T-helper 2 cell treated with Interferon-gamma antibody and Interleukin-4, amounts not matched to agents 5 μg/mL and 100 μg/mL, for 36 hours (primary cell): ENCODE data around the gene PSIP1.

Experiments used
- DNase-seq: peaks from one replicate; pipeline ENCODE4 v3.0.0; 2021; ENCODE audit warnings: low spot score
- H3K27ac Mint-ChIP-seq: one replicate; pipeline ENCODE4 v1.8.0; 2021; ENCODE audit warnings: mild to moderate bottlenecking, mixed read lengths
- H3K27me3 Mint-ChIP-seq: one replicate; pipeline ENCODE4 v1.8.0; 2021; ENCODE audit warnings: low read depth, mixed read lengths
- H3K36me3 Mint-ChIP-seq: one replicate; pipeline ENCODE4 v1.8.0; 2021; ENCODE audit warnings: low read depth, mixed read lengths
- H3K4me1 Mint-ChIP-seq: one replicate; pipeline ENCODE4 v1.8.0; 2021; ENCODE audit warnings: low read depth, mixed read lengths
- H3K4me3 Mint-ChIP-seq: one replicate; pipeline ENCODE4 v1.8.0; 2022; ENCODE audit warnings: mild to moderate bottlenecking, moderate library complexity, mixed read lengths
- H3K9me3 Mint-ChIP-seq: one replicate; pipeline ENCODE4 v1.8.0; 2021; ENCODE audit warnings: mixed read lengths

The PSIP1 gene

DNA sequence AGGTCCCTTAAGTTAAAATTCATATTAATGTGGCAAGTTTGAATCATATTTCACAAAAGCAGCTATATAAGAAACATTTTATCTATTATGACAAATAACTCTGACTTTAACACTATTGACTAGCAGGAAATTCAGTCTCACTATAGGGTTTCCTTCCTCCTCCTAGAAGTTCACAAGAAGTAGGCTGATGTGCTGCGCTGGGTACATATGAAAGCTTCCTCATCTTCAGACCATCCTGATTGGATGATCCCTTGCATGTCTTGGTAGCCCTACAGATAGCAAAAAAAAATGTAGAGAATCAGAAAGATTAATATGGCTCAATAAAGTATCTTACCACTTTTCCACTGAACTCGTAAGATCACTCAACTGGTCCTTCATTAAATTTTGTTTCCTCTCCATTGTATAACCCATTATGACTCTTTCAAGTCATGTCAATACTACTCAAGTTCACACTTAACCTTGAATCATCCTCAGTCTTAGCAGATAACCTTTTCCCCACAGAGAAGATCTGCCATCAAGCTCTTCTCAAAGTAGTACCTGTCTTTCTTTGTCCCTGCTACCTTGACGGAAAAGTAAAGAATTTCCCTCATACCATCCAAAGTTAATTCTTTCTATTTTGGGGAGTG lies 11.5 kb upstream of the PSIP1 start:
- no peak overlapping the region for H3K27ac Mint-ChIP-seq
- peaks cover 2% of the 10 kb centered on the region for H3K4me1 Mint-ChIP-seq
- DNase-seq: no peak
- H3K9me3 Mint-ChIP-seq: no peaks in the 10 kb centered on the region
- peaks cover 9% of the 10 kb centered on the region for H3K27me3 Mint-ChIP-seq
- H3K4me3 Mint-ChIP-seq: no peak overlapping the region
- no peaks in the 10 kb centered on the region for H3K36me3 Mint-ChIP-seq

DNA sequence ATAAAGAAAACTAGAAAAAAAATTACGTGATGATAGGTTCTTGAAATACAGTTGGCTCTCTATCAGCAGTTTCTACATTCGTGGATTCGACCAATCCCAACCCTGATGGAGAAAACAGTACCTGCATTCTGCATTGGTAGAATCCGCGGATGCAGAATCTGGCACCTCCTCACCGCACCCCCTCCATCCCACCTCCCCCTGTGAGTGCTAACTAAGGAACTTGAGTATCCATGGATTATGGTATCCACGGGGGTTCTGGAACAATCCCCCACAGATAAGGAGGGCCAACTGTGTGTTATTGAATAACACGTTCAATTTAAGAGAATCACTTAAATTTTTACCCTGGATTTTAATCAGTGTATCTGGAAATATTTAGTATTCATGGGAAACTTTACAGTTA lies 10.5 kb upstream of the PSIP1 start:
- H3K27me3 Mint-ChIP-seq: peaks cover 9% of the 10 kb centered on the region
- no peak for DNase-seq
- no peaks in the 10 kb centered on the region for H3K36me3 Mint-ChIP-seq
- no peaks in the 10 kb centered on the region for H3K9me3 Mint-ChIP-seq
- H3K4me3 Mint-ChIP-seq: no peak overlapping the region
- peaks cover 2% of the 10 kb centered on the region for H3K4me1 Mint-ChIP-seq
- no peak overlapping the region for H3K27ac Mint-ChIP-seq

DNA sequence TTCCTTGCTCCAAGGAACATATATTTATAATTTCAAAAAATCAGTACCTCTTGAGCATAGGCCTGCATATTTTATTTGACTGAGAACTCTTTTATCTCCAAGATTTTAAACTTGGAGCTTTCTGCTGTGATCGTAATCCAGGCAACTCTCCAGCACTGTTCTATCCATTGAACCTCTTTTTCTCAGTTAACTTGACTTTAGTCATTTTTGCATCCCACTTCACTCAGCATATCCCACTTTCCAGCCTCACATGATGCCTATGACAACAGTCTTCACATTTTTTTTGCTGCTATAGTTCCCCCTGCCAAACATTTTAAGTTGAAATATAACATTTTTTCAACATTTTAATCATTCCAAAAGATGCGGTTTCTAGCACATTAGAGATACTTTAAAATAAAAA lies 9.1 kb upstream of the PSIP1 start:
- Mint-ChIP-seq H3K27me3 (peaks cover 4% of the 10 kb centered on the region), H3K4me3 (no peak overlapping the region), H3K9me3 (no peaks in the 10 kb centered on the region), H3K4me1 (peaks cover 2% of the 10 kb centered on the region), H3K27ac (no peak overlapping the region), H3K36me3 (no peaks in the 10 kb centered on the region)
- DNase-seq: no peak

GRCh38 chr9:15513335-15513734 lies 2.6 kb upstream of the PSIP1 start:
- H3K4me3 Mint-ChIP-seq: no peak overlapping the region
- DNase-seq: no peak

GRCh38 chr9:15512889-15513288 lies 2.1 kb upstream of the PSIP1 start:
- DNase-seq: no peak
- peaks cover 18% of the 10 kb centered on the region for H3K36me3 Mint-ChIP-seq
- H3K4me1 Mint-ChIP-seq: peaks cover 33% of the 10 kb centered on the region
- H3K27ac Mint-ChIP-seq: no peak overlapping the region
- H3K27me3 Mint-ChIP-seq: no peaks in the 10 kb centered on the region
- no peak overlapping the region for H3K4me3 Mint-ChIP-seq
- no peaks in the 10 kb centered on the region for H3K9me3 Mint-ChIP-seq

More at GRCh38 chr9:15513335-15513734, 2.6 kb upstream of the PSIP1 start:
- Mint-ChIP-seq H3K9me3 (no peaks in the 10 kb centered on the region), H3K36me3 (peaks cover 14% of the 10 kb centered on the region), H3K27ac (no peak overlapping the region), H3K27me3 (no peaks in the 10 kb centered on the region), H3K4me1 (peaks cover 29% of the 10 kb centered on the region)

GRCh38 chr9:15512204-15512603 lies 1.4 kb upstream of the PSIP1 start:
- Mint-ChIP-seq H3K4me3 (peak overlapping the region; percentile 4), H3K27me3 (no peaks in the 10 kb centered on the region), H3K36me3 (peaks cover 20% of the 10 kb centered on the region), H3K9me3 (no peaks in the 10 kb centered on the region), H3K4me1 (peaks cover 35% of the 10 kb centered on the region), H3K27ac (peak overlapping the region; percentile 56)
- DNase-seq: no peak

DNA sequence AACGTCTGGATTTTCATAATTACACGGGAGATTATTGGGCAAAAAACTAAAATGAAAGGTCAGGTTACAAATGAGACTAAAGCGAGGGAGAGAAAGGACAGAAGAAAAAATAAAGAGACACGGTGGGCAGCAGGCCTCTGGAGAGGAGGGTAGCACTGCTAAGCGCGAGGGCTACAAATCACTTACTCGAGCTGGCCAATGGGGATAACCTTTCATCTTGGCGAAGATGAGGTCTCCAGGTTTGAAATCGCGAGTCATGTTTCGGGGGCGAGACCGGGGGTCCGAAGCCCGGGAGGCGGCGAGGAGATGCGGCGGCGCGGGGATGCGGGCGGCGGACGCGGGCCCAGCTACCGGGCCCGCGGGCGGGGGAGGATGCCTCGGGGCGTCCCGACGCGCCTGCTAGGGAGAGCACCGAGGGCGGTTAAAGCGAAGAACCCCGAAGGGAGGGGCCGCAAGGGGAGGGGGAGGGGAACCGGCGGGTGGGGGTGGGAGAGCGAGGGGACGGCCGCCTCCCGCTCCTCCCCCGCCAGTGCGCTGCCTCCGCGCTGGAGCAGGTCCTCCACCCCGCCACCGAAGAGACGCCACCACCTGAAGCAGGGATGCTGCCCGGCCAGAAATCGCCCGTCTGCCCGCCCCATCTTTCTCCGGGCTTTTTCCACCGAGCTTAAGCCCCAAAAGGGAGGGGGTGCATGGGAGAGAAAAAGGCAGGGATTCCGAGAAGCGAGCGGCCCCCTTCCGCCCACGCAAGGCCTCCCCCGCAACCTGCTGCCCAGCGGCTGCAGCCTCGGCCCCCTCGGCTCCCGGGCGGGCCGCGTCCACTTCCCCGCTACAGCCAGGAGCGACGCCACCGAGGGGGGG lies 610 bp downstream of the PSIP1 start:
- peak overlapping the region; percentile 81 for H3K27ac Mint-ChIP-seq
- H3K36me3 Mint-ChIP-seq: peaks cover 36% of the 10 kb centered on the region

GRCh38 chr9:15505921-15506320 lies 4.8 kb downstream of the PSIP1 start:
- no peak overlapping the region for H3K27ac Mint-ChIP-seq
- peaks cover 58% of the 10 kb centered on the region for H3K36me3 Mint-ChIP-seq

More for the DNA sequence above, 610 bp downstream of the PSIP1 start:
- no peaks in the 10 kb centered on the region for H3K9me3 Mint-ChIP-seq
- H3K4me3 Mint-ChIP-seq: peak overlapping the region; percentile 86
- H3K4me1 Mint-ChIP-seq: peaks cover 49% of the 10 kb centered on the region
- DNase-seq: peak; percentile 61
- no peaks in the 10 kb centered on the region for H3K27me3 Mint-ChIP-seq

GRCh38 chr9:15501803-15502202 lies 9.0 kb downstream of the PSIP1 start:
- no peaks in the 10 kb centered on the region for H3K27me3 Mint-ChIP-seq
- H3K27ac Mint-ChIP-seq: peak overlapping the region; percentile 5
- H3K9me3 Mint-ChIP-seq: no peaks in the 10 kb centered on the region
- peaks cover 40% of the 10 kb centered on the region for H3K4me1 Mint-ChIP-seq
- DNase-seq: no peak
- no peak overlapping the region for H3K4me3 Mint-ChIP-seq
- peaks cover 50% of the 10 kb centered on the region for H3K36me3 Mint-ChIP-seq

More at GRCh38 chr9:15505921-15506320, 4.8 kb downstream of the PSIP1 start:
- Mint-ChIP-seq H3K27me3 (no peaks in the 10 kb centered on the region), H3K9me3 (no peaks in the 10 kb centered on the region), H3K4me3 (no peak overlapping the region), H3K4me1 (peaks cover 50% of the 10 kb centered on the region)
- DNase-seq: no peak

GRCh38 chr9:15501179-15501578 lies 9.6 kb downstream of the PSIP1 start:
- H3K36me3 Mint-ChIP-seq: peaks cover 49% of the 10 kb centered on the region
- H3K4me3 Mint-ChIP-seq: peak overlapping the region; percentile 1
- H3K27me3 Mint-ChIP-seq: no peaks in the 10 kb centered on the region
- no peaks in the 10 kb centered on the region for H3K9me3 Mint-ChIP-seq
- no peak for DNase-seq
- peak overlapping the region; percentile 46 for H3K27ac Mint-ChIP-seq
- peaks cover 37% of the 10 kb centered on the region for H3K4me1 Mint-ChIP-seq

DNA sequence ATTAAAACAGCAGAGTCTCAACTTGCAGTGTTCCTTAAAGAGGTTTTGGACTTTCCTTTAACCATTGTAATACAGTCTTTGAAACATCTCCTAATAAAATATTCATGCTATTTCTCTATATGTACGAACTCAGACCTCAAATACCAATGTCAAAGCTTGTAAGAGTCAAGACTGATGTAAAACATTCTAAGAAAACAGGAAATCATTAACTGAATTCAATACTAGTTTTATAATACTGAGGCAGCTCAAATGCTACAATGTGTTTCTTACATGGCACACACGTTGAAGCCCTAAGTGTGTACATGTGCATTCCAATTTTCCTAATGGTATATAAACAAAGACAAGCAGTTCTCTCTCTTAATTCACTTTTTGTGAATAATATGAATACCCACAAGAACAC lies 11.6 kb downstream of the PSIP1 start:
- Mint-ChIP-seq H3K4me1 (peaks cover 34% of the 10 kb centered on the region), H3K27ac (peak overlapping the region; percentile 70), H3K9me3 (no peaks in the 10 kb centered on the region), H3K27me3 (no peaks in the 10 kb centered on the region), H3K36me3 (peaks cover 57% of the 10 kb centered on the region), H3K4me3 (peak overlapping the region; percentile 41)
- no peak for DNase-seq

GRCh38 chr9:15498246-15498995 lies 12.3 kb downstream of the PSIP1 start:
- Mint-ChIP-seq H3K9me3 (peaks cover under 1% of the 10 kb centered on the region), H3K27me3 (no peaks in the 10 kb centered on the region), H3K4me3 (no peak overlapping the region), H3K4me1 (peaks cover 35% of the 10 kb centered on the region), H3K36me3 (peaks cover 59% of the 10 kb centered on the region), H3K27ac (no peak overlapping the region)
- DNase-seq: no peak

- Mint-ChIP-seq H3K27ac (no peak overlapping the region), H3K4me3 (no peak overlapping the region), H3K36me3 (peaks cover 68% of the 10 kb centered on the region), H3K27me3 (no peaks in the 10 kb centered on the region), H3K9me3 (peaks cover 9% of the 10 kb centered on the region), H3K4me1 (peaks cover 12% of the 10 kb centered on the region)
- DNase-seq: no peak
Measured at GRCh38 chr9:15492485-15493150, 18.2 kb downstream of the PSIP1 start.
